Measurements from ENCODE around the gene PHETA2.

DNA sequence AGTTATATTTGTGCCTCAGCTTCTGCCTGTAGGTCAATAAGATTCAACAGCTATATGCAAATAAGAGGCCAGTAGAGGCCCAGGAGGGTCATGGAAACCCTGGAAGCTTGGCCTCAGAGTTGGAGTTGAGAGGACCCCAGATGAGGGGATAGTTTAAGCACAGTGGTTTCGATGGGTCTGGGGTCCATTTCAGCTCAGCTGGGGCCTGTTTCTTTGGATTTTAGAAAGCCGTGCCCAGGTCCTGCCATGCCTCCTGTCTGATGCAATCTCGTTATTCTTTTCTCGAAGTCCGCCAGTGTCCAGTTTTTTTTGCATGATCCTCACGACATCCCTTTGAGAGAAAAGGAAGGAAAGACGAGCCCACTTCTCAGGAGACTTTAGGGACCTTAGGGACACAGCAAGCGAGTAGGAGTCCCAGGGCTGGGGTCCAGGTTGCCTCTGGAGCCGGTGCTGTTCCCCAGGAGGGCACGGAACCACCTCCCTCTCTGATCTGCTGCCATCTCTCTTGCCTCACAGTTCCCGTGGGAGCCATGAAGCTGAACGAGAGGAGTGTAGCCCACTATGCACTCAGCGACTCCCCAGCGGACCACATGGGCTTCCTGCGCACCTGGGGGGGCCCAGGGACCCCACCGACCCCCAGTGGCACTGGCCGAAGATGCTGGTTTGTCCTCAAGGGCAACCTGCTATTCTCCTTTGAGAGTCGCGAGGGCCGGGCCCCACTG, 2.9 kb downstream of the PHETA2 start:
- TF ChIP-seq, protein P1, sequence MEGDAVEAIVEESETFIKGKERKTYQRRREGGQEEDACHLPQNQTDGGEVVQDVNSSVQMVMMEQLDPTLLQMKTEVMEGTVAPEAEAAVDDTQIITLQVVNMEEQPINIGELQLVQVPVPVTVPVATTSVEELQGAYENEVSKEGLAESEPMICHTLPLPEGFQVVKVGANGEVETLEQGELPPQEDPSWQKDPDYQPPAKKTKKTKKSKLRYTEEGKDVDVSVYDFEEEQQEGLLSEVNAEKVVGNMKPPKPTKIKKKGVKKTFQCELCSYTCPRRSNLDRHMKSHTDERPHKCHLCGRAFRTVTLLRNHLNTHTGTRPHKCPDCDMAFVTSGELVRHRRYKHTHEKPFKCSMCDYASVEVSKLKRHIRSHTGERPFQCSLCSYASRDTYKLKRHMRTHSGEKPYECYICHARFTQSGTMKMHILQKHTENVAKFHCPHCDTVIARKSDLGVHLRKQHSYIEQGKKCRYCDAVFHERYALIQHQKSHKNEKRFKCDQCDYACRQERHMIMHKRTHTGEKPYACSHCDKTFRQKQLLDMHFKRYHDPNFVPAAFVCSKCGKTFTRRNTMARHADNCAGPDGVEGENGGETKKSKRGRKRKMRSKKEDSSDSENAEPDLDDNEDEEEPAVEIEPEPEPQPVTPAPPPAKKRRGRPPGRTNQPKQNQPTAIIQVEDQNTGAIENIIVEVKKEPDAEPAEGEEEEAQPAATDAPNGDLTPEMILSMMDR (IDR thresholded peaks at IDR 0.05): no peak
- no peak for TF ChIP-seq POLR2A (IDR thresholded peaks at IDR 0.05)
